ENCODE measurements around the gene GOLGA2. TPM values are rescaled to one million over a fixed set of nuclear protein-coding genes. Genes with fewer than 3 reads are reported as not detected.

The GOLGA2 gene
- total RNA-seq, 6 donors from 2014 or later = 78.4 to 138 (median 93.8) TPM

DNA sequence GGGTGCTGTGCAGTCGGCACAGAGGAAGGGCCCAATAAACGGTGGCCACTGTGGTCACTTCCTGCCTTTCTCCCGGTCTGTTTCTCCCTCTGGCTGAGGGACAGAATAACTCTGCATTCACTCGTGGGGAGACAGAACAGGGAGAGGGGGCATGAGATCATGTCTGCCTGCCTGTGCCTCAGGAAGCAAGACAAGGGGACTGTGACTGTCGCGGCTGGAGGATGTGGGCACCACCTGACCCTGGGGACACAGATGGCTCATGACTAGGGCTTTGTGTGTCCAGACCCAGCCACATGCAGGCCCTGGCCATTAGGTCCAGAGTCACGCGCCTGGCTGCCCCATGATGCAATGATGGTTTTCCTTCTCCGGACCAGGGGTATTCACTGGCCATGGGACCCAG lies 40.6 kb upstream of the GOLGA2 start:
- no peak overlapping the region for H3K4me3 ChIP-seq
- no peak overlapping the region for H3K27ac ChIP-seq
- ATAC-seq (ENCODE audit: low FRiP score in 2 of 2) (no peak), DNase-seq (no peak)
- TF ChIP-seq POLR2A (IDR thresholded peaks at IDR 0.05) (no peak), POLR2AphosphoS5 (IDR thresholded peaks at IDR 0.05) (no peak), EP300 (IDR thresholded peaks at IDR 0.05) (no peak), CTCF (IDR thresholded peaks at IDR 0.05) (no peak)
- peaks cover 3 to 5% (median 4%) of the 10 kb centered on the region in 4 donors for H3K4me1 ChIP-seq
- no peaks in the 10 kb centered on the region for H3K9me3 ChIP-seq
- H3K27me3 ChIP-seq = no peaks in the 10 kb centered on the region
- H3K36me3 ChIP-seq = peaks cover 0 to 63% (median 33%) of the 10 kb centered on the region in 4 donors
- WGBS, 2 donors = 67 to 70% methylated on average over 9 of the region's 9 CpGs

DNA sequence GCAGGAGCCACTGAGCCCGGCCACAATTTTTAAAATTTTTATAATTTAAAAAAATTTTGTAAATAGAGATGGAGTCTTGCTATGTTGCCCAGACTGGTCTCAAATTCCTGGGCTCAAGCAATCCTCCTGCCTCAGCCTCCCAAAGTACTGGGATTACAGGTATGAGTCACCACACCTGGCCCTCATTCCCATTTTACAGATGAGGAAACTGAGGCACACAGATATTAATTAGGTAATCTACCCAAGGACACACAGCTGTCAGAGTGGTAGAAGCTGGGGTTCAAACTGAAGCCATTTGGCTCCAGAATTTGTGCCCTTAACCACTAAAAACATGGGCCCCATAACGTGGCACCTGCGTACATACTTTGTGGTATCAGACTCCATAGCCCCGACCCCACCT lies 38.9 kb upstream of the GOLGA2 start:
- ATAC-seq (ENCODE audit: low FRiP score in 2 of 2) (no peak), DNase-seq (no peak)
- no peak overlapping the region for H3K27ac ChIP-seq
- H3K27me3 ChIP-seq = no peaks in the 10 kb centered on the region
- H3K4me3 ChIP-seq = no peak overlapping the region
- peaks cover 3 to 80% (median 51%) of the 10 kb centered on the region in 4 donors for H3K36me3 ChIP-seq
- H3K9me3 ChIP-seq = no peaks in the 10 kb centered on the region
- H3K4me1 ChIP-seq = no peaks in the 10 kb centered on the region
- WGBS, 2 donors = 90 to 97% methylated on average over 4 of the region's 4 CpGs
- TF ChIP-seq POLR2AphosphoS5 (IDR thresholded peaks at IDR 0.05) (no peak), EP300 (IDR thresholded peaks at IDR 0.05) (no peak), CTCF (IDR thresholded peaks at IDR 0.05) (no peak), POLR2A (IDR thresholded peaks at IDR 0.05) (no peak)

GRCh38 chr9:128310461-128310860 lies 34.7 kb upstream of the GOLGA2 start:
- WGBS, 2 donors = 93 to 96% methylated on average over 3 to 10 of the region's 10 CpGs
- no peak for DNase-seq
- TF ChIP-seq POLR2AphosphoS5 (IDR thresholded peaks at IDR 0.05) = no peak
- TF ChIP-seq CTCF (IDR thresholded peaks at IDR 0.05) = no peak
- TF ChIP-seq EP300 (IDR thresholded peaks at IDR 0.05) = no peak
- no peak for TF ChIP-seq POLR2A (IDR thresholded peaks at IDR 0.05)
- H3K27ac ChIP-seq = no peak overlapping the region
- no peaks in the 10 kb centered on the region for H3K9me3 ChIP-seq
- no peak for ATAC-seq (ENCODE audit: low FRiP score in 2 of 2)
- H3K4me3 ChIP-seq = no peak overlapping the region
- H3K4me1 ChIP-seq = peaks cover 0 to 4% (median 0%) of the 10 kb centered on the region in 4 donors
- H3K27me3 ChIP-seq = no peaks in the 10 kb centered on the region
- H3K36me3 ChIP-seq = peaks cover 5 to 69% (median 50%) of the 10 kb centered on the region in 4 donors

- no peak for ATAC-seq (ENCODE audit: low FRiP score in 2 of 2)
- H3K9me3 ChIP-seq = no peaks in the 10 kb centered on the region
- H3K27me3 ChIP-seq = no peaks in the 10 kb centered on the region
- 97 to 100% methylated on average over 3 to 15 of the region's 16 CpGs for WGBS, 2 donors
- H3K4me1 ChIP-seq = peaks cover 0 to 4% (median 0%) of the 10 kb centered on the region in 4 donors
- TF ChIP-seq POLR2A (IDR thresholded peaks at IDR 0.05) (no peak), CTCF (IDR thresholded peaks at IDR 0.05) (no peak), POLR2AphosphoS5 (IDR thresholded peaks at IDR 0.05) (no peak), EP300 (IDR thresholded peaks at IDR 0.05) (no peak)
- DNase-seq = peak in 1 of 2 donors; percentile 70
- no peak overlapping the region for H3K27ac ChIP-seq
- no peak overlapping the region for H3K4me3 ChIP-seq
- peaks cover 5 to 60% (median 43%) of the 10 kb centered on the region in 4 donors for H3K36me3 ChIP-seq
Observed at GRCh38 chr9:128309551-128309950, 33.7 kb upstream of the GOLGA2 start.

GRCh38 chr9:128304971-128305288 lies 29.1 kb upstream of the GOLGA2 start:
- no peaks in the 10 kb centered on the region for H3K27me3 ChIP-seq
- 70 to 86% methylated on average over 5 of the region's 5 CpGs for WGBS, 2 donors

More at GRCh38 chr9:128304971-128305288, 29.1 kb upstream of the GOLGA2 start:
- H3K9me3 ChIP-seq = no peaks in the 10 kb centered on the region
- no peak for ATAC-seq (ENCODE audit: low FRiP score in 2 of 2)
- no peak for DNase-seq
- H3K27ac ChIP-seq = no peak overlapping the region
- no peak overlapping the region for H3K4me3 ChIP-seq
- peaks cover 4 to 24% (median 16%) of the 10 kb centered on the region in 4 donors for H3K36me3 ChIP-seq
- peaks cover 0 to 4% (median 0%) of the 10 kb centered on the region in 4 donors for H3K4me1 ChIP-seq
- TF ChIP-seq POLR2AphosphoS5 (IDR thresholded peaks at IDR 0.05) (no peak), CTCF (IDR thresholded peaks at IDR 0.05) (no peak), EP300 (IDR thresholded peaks at IDR 0.05) (no peak), POLR2A (IDR thresholded peaks at IDR 0.05) (no peak)

All from upper lobe of left lung (tissue), 6 donors.